ENCODE measurements around the gene TUBB3. TPM values are rescaled to one million over a fixed set of nuclear protein-coding genes. Genes with fewer than 3 reads are reported as not detected.

Gene TUBB3
- total RNA-seq: 119 and 496 TPM in 2 replicates

DNA sequence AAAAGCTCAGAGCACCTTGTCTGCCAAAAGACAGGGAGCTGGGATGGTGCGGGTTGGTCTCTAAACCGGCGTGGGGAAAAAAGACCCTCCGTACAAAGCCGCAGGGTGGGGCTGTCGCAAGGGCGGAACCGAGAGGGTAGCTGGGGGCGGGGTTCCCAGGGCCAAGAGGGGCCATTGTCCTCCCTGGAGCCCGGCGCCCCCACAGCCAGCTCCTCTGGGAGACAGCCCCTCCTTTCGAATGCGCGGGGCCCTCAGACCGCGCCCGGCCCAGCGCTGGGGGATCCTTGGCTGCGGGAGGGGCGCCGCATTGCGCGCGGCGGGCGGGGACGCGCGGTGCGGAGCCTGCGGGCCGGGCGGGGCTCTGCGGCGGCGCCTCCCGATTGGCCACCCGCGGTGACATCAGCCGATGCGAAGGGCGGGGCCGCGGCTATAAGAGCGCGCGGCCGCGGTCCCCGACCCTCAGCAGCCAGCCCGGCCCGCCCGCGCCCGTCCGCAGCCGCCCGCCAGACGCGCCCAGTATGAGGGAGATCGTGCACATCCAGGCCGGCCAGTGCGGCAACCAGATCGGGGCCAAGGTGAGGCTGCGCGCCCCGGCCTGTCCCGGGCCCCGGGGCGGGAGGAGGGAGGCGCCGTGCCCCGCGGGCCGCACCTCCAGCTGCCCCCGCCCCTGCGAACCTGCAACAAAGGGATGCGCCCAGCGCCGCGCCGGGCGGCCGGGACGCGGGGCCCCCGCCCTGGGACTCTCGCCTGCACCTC is at the start of gene TUBB3:
Gene TUBB3 (plus strand): TSS at position 459 of the 756 bp plus-strand sequence. CDS start 60 bp downstream, at position 519.

DNA sequence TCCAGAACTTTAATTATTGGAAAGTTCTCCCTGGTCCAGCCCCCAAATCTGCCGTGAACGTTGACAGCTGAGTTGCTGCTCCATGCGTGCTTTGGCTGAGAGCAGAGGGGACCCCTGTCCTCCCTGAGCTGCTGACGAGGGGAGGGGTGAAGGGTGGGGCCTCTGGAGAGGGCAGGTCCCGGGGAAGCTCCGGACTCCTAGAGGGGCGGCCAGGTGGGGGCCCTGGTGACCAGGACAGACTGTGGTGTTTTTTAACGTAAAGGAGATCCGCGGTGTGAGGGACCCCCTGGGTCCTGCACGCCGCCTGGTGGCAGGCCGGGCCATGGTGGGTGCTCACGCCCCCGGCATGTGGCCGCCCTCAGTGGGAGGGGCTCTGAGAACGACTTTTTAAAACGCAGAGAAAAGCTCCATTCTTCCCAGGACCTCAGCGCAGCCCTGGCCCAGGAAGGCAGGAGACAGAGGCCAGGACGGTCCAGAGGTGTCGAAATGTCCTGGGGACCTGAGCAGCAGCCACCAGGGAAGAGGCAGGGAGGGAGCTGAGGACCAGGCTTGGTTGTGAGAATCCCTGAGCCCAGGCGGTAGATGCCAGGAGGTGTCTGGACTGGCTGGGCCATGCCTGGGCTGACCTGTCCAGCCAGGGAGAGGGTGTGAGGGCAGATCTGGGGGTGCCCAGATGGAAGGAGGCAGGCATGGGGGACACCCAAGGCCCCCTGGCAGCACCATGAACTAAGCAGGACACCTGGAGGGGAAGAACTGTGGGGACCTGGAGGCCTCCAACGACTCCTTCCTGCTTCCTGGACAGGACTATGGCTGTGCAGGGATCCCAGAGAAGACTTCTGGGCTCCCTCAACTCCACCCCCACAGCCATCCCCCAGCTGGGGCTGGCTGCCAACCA is 4.4 kb upstream of the TUBB3 start, which contains the start of gene MC1R:
Gene MC1R (plus strand): TSS at position 410 of the 895 bp plus-strand sequence. CDS start 397 bp downstream, at position 807.

Other genes starting within 250 kb of the TUBB3 start
- 39.9 and 55.2 TPM in 2 replicates for gene CDK10, start 236.7 kb upstream of the TUBB3 start, total RNA-seq
- 12.4 and 14.2 TPM in 2 replicates for gene SPATA2L, start 221.6 kb upstream of the TUBB3 start, total RNA-seq
- gene VPS9D1, start 202.4 kb upstream of the TUBB3 start, total RNA-seq: 3.6 and 6.5 TPM in 2 replicates
- gene ZNF276, start 201.8 kb upstream of the TUBB3 start, total RNA-seq: 9.9 and 10.2 TPM in 2 replicates
- 5.6 and 17.4 TPM in 2 replicates for gene FANCA, start 106.7 kb upstream of the TUBB3 start, total RNA-seq
- 0.77 and 1.1 TPM in 2 replicates for gene SPIRE2, start 94.9 kb upstream of the TUBB3 start, total RNA-seq
- gene TCF25, start 49.8 kb upstream of the TUBB3 start, total RNA-seq: 175 and 185 TPM in 2 replicates
- gene MC1R, start 4.5 kb upstream of the TUBB3 start, total RNA-seq: 4.4 and 6.5 TPM in 2 replicates
- 68.8 and 84.0 TPM in 2 replicates for gene DEF8, start 25.4 kb downstream of the TUBB3 start, total RNA-seq
- 1.5 and 2.3 TPM in 2 replicates for gene DBNDD1, start 96.1 kb downstream of the TUBB3 start, total RNA-seq
- gene PRDM7, start 154.0 kb downstream of the TUBB3 start, total RNA-seq: not detected in 2 replicates